Fibroblast of lung (primary cell): Measurements from ENCODE around the gene ADGRD1. TPM values are rescaled to one million over a fixed set of nuclear protein-coding genes. Genes with fewer than 3 reads are reported as not detected.

Experiments used
- DNase-seq, 2 donors: peaks; one replicate each; pipeline versions ENCODE4 v3.0.0 to v3.0.0-alpha.2; 2010; ENCODE audit warnings: low read depth in 2 of 2
- H2AFZ ChIP-seq: 2 replicates; pipeline ENCODE4 v1.5.1; 2012; ENCODE audit warnings: low read length, control low read depth, inconsistent platforms
- H3K27ac ChIP-seq: 2 replicates; pipeline ENCODE4 v1.5.1; 2011; ENCODE audit warnings: low read length, control low read depth; ENCODE audit not compliant: insufficient read depth
- H3K27me3 ChIP-seq: 2 replicates; pipeline ENCODE4 v1.5.1; 2011; ENCODE audit warnings: mild to moderate bottlenecking, low read length; ENCODE audit not compliant: control insufficient read depth, insufficient read depth
- H3K36me3 ChIP-seq: 2 replicates; pipeline ENCODE4 v1.5.1; 2011; ENCODE audit warnings: low read length; ENCODE audit not compliant: control insufficient read depth, insufficient read depth
- H3K4me1 ChIP-seq: 2 replicates; pipeline ENCODE4 v1.5.1; 2011; ENCODE audit warnings: low read length; ENCODE audit not compliant: control insufficient read depth, insufficient read depth; ENCODE audit errors: extremely low read depth
- H3K4me2 ChIP-seq: 2 replicates; pipeline ENCODE4 v1.5.1; 2011; ENCODE audit warnings: low read length, control low read depth; ENCODE audit not compliant: insufficient read depth; ENCODE audit errors: extremely low read depth
- H3K4me3 ChIP-seq, 4 experiments: fragments of 200-600 bp in 1 of 4; sonication (generic) in 1 of 4; replicated peaks in 1 of 4; 2 replicates each; pipeline ENCODE4 v1.5.1; 2011 to 2016; ENCODE audit warnings: low read length in 4 of 4, low read depth in 3 of 4, mild to moderate bottlenecking in 3 of 4, control low read depth in 2 of 4, inconsistent platforms in 1 of 4, mixed read lengths in 1 of 4; ENCODE audit not compliant: insufficient read depth in 1 of 4; ENCODE audit errors: control extremely low read depth in 1 of 4
- H3K79me2 ChIP-seq: 2 replicates; pipeline ENCODE4 v1.5.1; 2012; ENCODE audit warnings: mild to moderate bottlenecking, low read length, inconsistent platforms; ENCODE audit not compliant: control insufficient read depth, insufficient read depth
- H3K9ac ChIP-seq: 2 replicates; pipeline ENCODE4 v1.5.1; 2011; ENCODE audit warnings: mild to moderate bottlenecking, low read length, control low read depth; ENCODE audit not compliant: insufficient read depth
- H3K9me3 ChIP-seq: 2 replicates; pipeline ENCODE4 v1.5.1; 2012; ENCODE audit warnings: low read depth, low read length; ENCODE audit not compliant: control insufficient read depth, insufficient read depth
- H4K20me1 ChIP-seq: 2 replicates; pipeline ENCODE4 v1.5.1; 2011; ENCODE audit warnings: low read length; ENCODE audit not compliant: control insufficient read depth, insufficient read depth; ENCODE audit errors: extremely low read depth
- CTCF ChIP-seq, 2 donors: IDR thresholded peaks in 1 of 2; conservative IDR thresholded peaks in 1 of 2; 1 replicate in 1 of 2; 2 replicates in 1 of 2; pipeline ENCODE4 v1.5.1; 2011 to 2012; ENCODE audit warnings: low read length in 2 of 2, control low read depth in 1 of 2, inconsistent platforms in 1 of 2, low read depth in 1 of 2, mild to moderate bottlenecking in 1 of 2
- EZH2 ChIP-seq: IDR thresholded peaks from 2 replicates; pipeline ENCODE4 v1.5.1; 2012; ENCODE audit warnings: low read length, control low read depth, mild to moderate bottlenecking; ENCODE audit errors: missing control alignments
- polyA plus RNA-seq, 2 donors: library from polyadenylated mRNA; depleted of rRNA in 1 of 2; stranded (reverse) in 1 of 2; unstranded in 1 of 2; fragments of >200 nt; gene quantifications; 2 replicates each; pipeline ENCODE4 v1.2.1, GENCODE V29; 2011 to 2012; ENCODE audit warnings: missing spikeins in 1 of 2
- total RNA-seq: library from RNA; depleted of rRNA; stranded (reverse); fragments of >200 nt; gene quantifications from 2 replicates; pipeline ENCODE4 v1.2.1, GENCODE V29; 2014

Gene ADGRD1
- total and polyA plus RNA-seq, 2 donors (not counting 1 experiment from before 2014, with no cell fraction given), result 7.3 to 11.6 TPM

- Histone ChIP-seq H3K79me2 (no peaks in the 10 kb centered on the region), H3K4me3 (no peak overlapping the region), H3K36me3 (no peaks in the 10 kb centered on the region), H4K20me1 (no peaks in the 10 kb centered on the region), H2AFZ (no peak overlapping the region), H3K4me1 (no peaks in the 10 kb centered on the region), H3K9ac (no peak overlapping the region), H3K4me2 (no peak overlapping the region), H3K27me3 (no peaks in the 10 kb centered on the region), H3K9me3 (no peaks in the 10 kb centered on the region), H3K27ac (no peak overlapping the region)
- TF ChIP-seq EZH2, result no peak
- TF ChIP-seq CTCF (conservative IDR thresholded peaks at IDR 0.05 in 1 of 2, IDR thresholded peaks at IDR 0.05 in 1 of 2; ENCODE audit: low read depth in 1 of 2, low read length in 2 of 2), result no peak
- no peak for DNase-seq
Measured at GRCh38 chr12:131151558-131152345, 198.0 kb downstream of the ADGRD1 start.

GRCh38 chr12:131152587-131152986 lies 198.9 kb downstream of the ADGRD1 start:
- no peaks in the 10 kb centered on the region for H4K20me1 ChIP-seq
- TF ChIP-seq EZH2, result no peak
- TF ChIP-seq CTCF (conservative IDR thresholded peaks at IDR 0.05 in 1 of 2, IDR thresholded peaks at IDR 0.05 in 1 of 2; ENCODE audit: low read depth in 1 of 2, low read length in 2 of 2), result no peak
- no peak for DNase-seq
- no peaks in the 10 kb centered on the region for H3K36me3 ChIP-seq
- H3K4me1 ChIP-seq, result no peaks in the 10 kb centered on the region
- no peaks in the 10 kb centered on the region for H3K27me3 ChIP-seq
- H2AFZ ChIP-seq, result no peak overlapping the region
- H3K4me3 ChIP-seq, result no peak overlapping the region
- H3K27ac ChIP-seq, result no peak overlapping the region
- no peak overlapping the region for H3K9ac ChIP-seq
- no peak overlapping the region for H3K4me2 ChIP-seq
- H3K9me3 ChIP-seq, result no peaks in the 10 kb centered on the region
- H3K79me2 ChIP-seq, result no peaks in the 10 kb centered on the region

- DNase-seq, result no peak
- TF ChIP-seq EZH2, result no peak
- TF ChIP-seq CTCF (conservative IDR thresholded peaks at IDR 0.05 in 1 of 2, IDR thresholded peaks at IDR 0.05 in 1 of 2; ENCODE audit: low read depth in 1 of 2, low read length in 2 of 2), result no peak
- H3K27ac ChIP-seq, result no peak overlapping the region
- no peak overlapping the region for H2AFZ ChIP-seq
- no peak overlapping the region for H3K9ac ChIP-seq
- no peak overlapping the region for H3K4me2 ChIP-seq
- H3K9me3 ChIP-seq, result no peaks in the 10 kb centered on the region
- H3K36me3 ChIP-seq, result no peaks in the 10 kb centered on the region
- no peak overlapping the region for H3K4me3 ChIP-seq
- H3K4me1 ChIP-seq, result no peaks in the 10 kb centered on the region
- H3K27me3 ChIP-seq, result no peaks in the 10 kb centered on the region
- H3K79me2 ChIP-seq, result no peaks in the 10 kb centered on the region
- no peaks in the 10 kb centered on the region for H4K20me1 ChIP-seq
Measured at GRCh38 chr12:131153016-131153415, 199.3 kb downstream of the ADGRD1 start.
